Neuron (in vitro differentiated cells): ENCODE measurements around the gene SPTA1.

ENCODE experiments used
- H2AFZ ChIP-seq: one replicate; pipeline ENCODE4 v1.6.1; 2013; ENCODE audit warnings: low read depth, mild to moderate bottlenecking, inconsistent platforms, low read length, moderate library complexity
- H3K27me3 ChIP-seq: one replicate; pipeline ENCODE4 v1.6.1; 2013; ENCODE audit warnings: low read length; ENCODE audit not compliant: insufficient read depth
- H3K36me3 ChIP-seq: one replicate; pipeline ENCODE4 v1.6.1; 2013; ENCODE audit warnings: low read length; ENCODE audit not compliant: insufficient read depth
- H3K4me1 ChIP-seq: one replicate; pipeline ENCODE4 v1.6.1; 2013; ENCODE audit warnings: low read length; ENCODE audit not compliant: insufficient read depth
- H3K4me3 ChIP-seq: 2 replicates; pipeline ENCODE4 v1.5.1; 2013; ENCODE audit warnings: mild to moderate bottlenecking, low read length, moderate library complexity
- H3K9me3 ChIP-seq: one replicate; pipeline ENCODE4 v1.6.1; 2013; ENCODE audit warnings: low read length

SPTA1 gene

GRCh38 chr1:158600735-158601134 is 85.8 kb downstream of the SPTA1 start:
- Histone ChIP-seq H3K4me1 (no peaks in the 10 kb centered on the region), H2AFZ (no peak overlapping the region), H3K4me3 (no peak overlapping the region), H3K36me3 (no peaks in the 10 kb centered on the region), H3K9me3 (no peaks in the 10 kb centered on the region), H3K27me3 (no peaks in the 10 kb centered on the region)

- Histone ChIP-seq H2AFZ (no peak overlapping the region), H3K4me3 (no peak overlapping the region), H3K36me3 (no peaks in the 10 kb centered on the region), H3K4me1 (no peaks in the 10 kb centered on the region), H3K9me3 (no peaks in the 10 kb centered on the region), H3K27me3 (no peaks in the 10 kb centered on the region)
Observed at GRCh38 chr1:158586942-158587341, 99.6 kb downstream of the SPTA1 start.

- no peaks in the 10 kb centered on the region for H3K36me3 ChIP-seq
- no peaks in the 10 kb centered on the region for H3K9me3 ChIP-seq
- H2AFZ ChIP-seq, result no peak overlapping the region
- no peaks in the 10 kb centered on the region for H3K4me1 ChIP-seq
- H3K4me3 ChIP-seq, result no peak overlapping the region
- H3K27me3 ChIP-seq, result no peaks in the 10 kb centered on the region
Observed at GRCh38 chr1:158583962-158584361, 102.6 kb downstream of the SPTA1 start.

GRCh38 chr1:158579733-158580132 is 106.8 kb downstream of the SPTA1 start, which contains the start of gene OR10X1:
Gene OR10X1 (minus strand): TSS chr1:158579899. CDS start chr1:158579899, 0 bp downstream.
- no peaks in the 10 kb centered on the region for H3K9me3 ChIP-seq
- H3K27me3 ChIP-seq, result no peaks in the 10 kb centered on the region
- H3K4me1 ChIP-seq, result no peaks in the 10 kb centered on the region
- no peak within 1 kb of the TSS for H3K4me3 ChIP-seq
- H3K36me3 ChIP-seq, result no peaks in the 10 kb centered on the region
- H2AFZ ChIP-seq, result no peak within 1 kb of the TSS

- Histone ChIP-seq H3K4me3 (no peak overlapping the region), H3K4me1 (no peaks in the 10 kb centered on the region), H3K27me3 (no peaks in the 10 kb centered on the region), H3K36me3 (no peaks in the 10 kb centered on the region), H3K9me3 (no peaks in the 10 kb centered on the region), H2AFZ (no peak overlapping the region)
Observed at GRCh38 chr1:158577561-158577960, 109.0 kb downstream of the SPTA1 start.

- no peaks in the 10 kb centered on the region for H3K27me3 ChIP-seq
Observed at GRCh38 chr1:158572226-158572625, 114.3 kb downstream of the SPTA1 start.

GRCh38 chr1:158570480-158570879 is 116.0 kb downstream of the SPTA1 start, which contains the start of gene OR6P1:
Gene OR6P1 (minus strand): TSS chr1:158570580. CDS start chr1:158563604, 6,976 bp downstream.
- Histone ChIP-seq H3K27me3 (no peaks in the 10 kb centered on the region), H3K9me3 (no peaks in the 10 kb centered on the region), H3K4me1 (no peaks in the 10 kb centered on the region), H3K36me3 (no peaks in the 10 kb centered on the region), H3K4me3 (no peak within 1 kb of the TSS), H2AFZ (no peak within 1 kb of the TSS)

More at GRCh38 chr1:158572226-158572625, 114.3 kb downstream of the SPTA1 start:
- H2AFZ ChIP-seq, result no peak overlapping the region
- no peaks in the 10 kb centered on the region for H3K36me3 ChIP-seq
- H3K4me3 ChIP-seq, result no peak overlapping the region
- H3K4me1 ChIP-seq, result no peaks in the 10 kb centered on the region
- no peaks in the 10 kb centered on the region for H3K9me3 ChIP-seq

GRCh38 chr1:158564608-158565007 is 121.9 kb downstream of the SPTA1 start:
- Histone ChIP-seq H3K36me3 (no peaks in the 10 kb centered on the region), H3K4me3 (no peak overlapping the region), H3K4me1 (no peaks in the 10 kb centered on the region), H2AFZ (no peak overlapping the region), H3K27me3 (no peaks in the 10 kb centered on the region), H3K9me3 (no peaks in the 10 kb centered on the region)

- Histone ChIP-seq H3K36me3 (no peaks in the 10 kb centered on the region), H3K4me1 (no peaks in the 10 kb centered on the region), H3K27me3 (no peaks in the 10 kb centered on the region), H2AFZ (no peak overlapping the region), H3K9me3 (no peaks in the 10 kb centered on the region), H3K4me3 (no peak overlapping the region)
Observed at GRCh38 chr1:158563853-158564252, 122.7 kb downstream of the SPTA1 start.
